HG03432 (cell line): Measurements from ENCODE around the gene AQP9.
"Not testable (repeated sequence)": the region's sequence is repeated elsewhere in the genome, so short reads cannot be mapped to it uniquely, and the experiment has no call there.

ENCODE experiments used
- ATAC-seq: cut with Tn5 transposase; IDR thresholded peaks from one replicate; pipeline ENCODE4 v1.9.1; 2021; ENCODE audit warnings: mild to moderate bottlenecking, moderate library complexity; ENCODE audit not compliant: unreplicated experiment

The AQP9 gene, protein sequence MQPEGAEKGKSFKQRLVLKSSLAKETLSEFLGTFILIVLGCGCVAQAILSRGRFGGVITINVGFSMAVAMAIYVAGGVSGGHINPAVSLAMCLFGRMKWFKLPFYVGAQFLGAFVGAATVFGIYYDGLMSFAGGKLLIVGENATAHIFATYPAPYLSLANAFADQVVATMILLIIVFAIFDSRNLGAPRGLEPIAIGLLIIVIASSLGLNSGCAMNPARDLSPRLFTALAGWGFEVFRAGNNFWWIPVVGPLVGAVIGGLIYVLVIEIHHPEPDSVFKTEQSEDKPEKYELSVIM

DNA sequence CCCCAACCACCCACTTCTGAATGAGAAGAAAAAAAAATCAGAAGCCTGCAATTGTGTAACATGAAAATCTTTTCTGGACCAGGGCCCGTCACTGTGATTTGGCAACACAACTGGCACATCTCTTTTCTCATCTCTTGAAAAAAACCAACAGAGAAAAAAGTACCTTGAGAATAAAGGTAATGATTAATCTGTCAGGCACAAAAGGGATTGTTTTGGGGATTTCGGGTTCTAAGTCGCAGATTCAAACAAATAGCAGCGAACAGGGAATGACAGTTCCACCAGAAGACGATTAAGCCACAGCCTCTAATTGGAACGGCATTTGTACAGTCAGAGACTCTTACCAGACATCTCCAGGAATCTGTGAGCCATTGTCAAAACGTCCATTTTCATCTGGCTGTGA lies at the start of gene AQP9:
Gene AQP9 (plus strand): TSS at position 276 of the 400 bp plus-strand sequence. CDS start 185 bp downstream, outside the sequence.
- no peak for ATAC-seq

DNA sequence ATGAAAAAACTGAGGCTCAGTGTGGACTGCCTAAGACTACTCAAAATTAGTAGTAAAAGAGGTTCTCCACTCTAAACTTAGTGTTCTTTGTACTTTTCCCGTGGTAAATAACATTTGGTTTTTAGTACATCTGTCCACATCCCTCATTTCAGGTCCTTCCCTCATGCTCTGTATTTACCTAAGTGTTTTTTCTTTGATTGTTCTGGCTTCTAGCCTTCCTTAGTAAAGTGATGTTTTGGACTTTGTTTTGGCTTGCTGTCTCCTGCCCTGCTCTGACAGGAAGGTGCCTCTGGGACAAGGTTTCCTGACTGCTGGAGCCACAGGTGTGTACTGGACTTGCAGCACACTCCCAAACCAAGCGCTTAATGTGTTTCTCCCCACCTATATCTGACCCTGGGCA lies 42.8 kb upstream of the AQP9 start:
- no peak for ATAC-seq

GRCh38 chr15:58096529-58097084 lies 41.6 kb upstream of the AQP9 start:
- ATAC-seq = no peak

DNA sequence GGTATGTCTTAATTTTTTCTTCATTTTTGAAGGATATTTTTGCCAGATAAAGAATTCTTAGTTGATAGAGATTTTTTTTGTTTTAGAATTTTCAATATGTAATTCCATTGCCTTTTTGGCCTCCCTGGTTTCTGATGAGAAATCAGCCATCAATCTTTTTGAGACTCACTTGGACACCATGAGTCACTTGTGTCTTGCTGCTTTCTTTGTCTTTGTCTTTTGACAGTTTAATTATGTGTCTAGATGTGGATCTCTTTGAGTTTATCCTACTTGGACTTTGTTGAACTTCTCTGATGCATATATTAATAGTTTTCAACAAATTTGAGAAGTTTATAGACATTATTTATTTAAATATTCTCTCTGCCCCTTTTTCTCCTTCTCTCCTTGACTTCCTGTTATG lies 34.7 kb upstream of the AQP9 start:
- no peak for ATAC-seq

- ATAC-seq = no peak
These were observed 30.1 kb upstream of the AQP9 start for GRCh38 chr15:58108117-58108516.

DNA sequence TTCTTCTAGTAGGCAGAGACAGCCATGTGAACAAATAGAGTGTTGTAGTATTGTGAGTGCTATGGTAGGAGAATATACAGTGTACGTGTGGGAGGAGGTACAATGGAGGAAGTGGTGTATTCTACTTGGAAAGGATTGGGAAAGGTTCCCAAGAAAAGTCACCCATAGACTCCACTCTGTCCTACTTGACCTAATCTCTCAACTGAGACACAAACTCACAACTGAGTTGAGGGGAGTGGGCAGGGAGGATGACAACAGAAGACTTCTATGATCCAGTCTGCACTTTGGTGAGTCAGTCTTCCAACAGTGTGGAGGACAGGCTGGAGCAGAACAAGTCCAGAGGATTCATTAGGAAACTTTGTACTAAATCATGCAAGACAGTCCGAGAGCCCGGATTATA lies 28.8 kb upstream of the AQP9 start:
- no peak for ATAC-seq

- no peak for ATAC-seq
These were observed 27.0 kb upstream of the AQP9 start for GRCh38 chr15:58110999-58111717.

- no peak for ATAC-seq
These were observed 26.5 kb upstream of the AQP9 start for GRCh38 chr15:58111718-58112104.

DNA sequence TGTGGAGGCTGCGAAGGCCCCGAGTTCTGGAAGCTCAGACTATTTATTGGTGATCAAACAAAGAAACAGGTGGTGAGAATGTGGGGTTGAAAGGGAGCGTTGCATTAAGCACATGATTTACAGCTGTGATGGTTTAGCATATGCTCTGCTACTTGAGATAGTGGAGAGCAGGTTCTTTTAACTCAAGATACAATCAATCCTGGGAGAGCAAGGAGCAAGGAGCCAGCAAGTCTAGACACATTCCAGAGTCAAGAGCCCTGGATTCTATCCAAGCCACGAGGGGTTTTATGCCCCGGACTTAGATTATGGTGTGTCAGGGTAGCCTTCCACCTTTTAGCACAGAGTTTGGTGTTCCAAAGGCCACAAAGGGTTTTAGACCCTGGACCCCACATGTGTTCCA lies 24.8 kb upstream of the AQP9 start:
- ATAC-seq = not testable (repeated sequence)

DNA sequence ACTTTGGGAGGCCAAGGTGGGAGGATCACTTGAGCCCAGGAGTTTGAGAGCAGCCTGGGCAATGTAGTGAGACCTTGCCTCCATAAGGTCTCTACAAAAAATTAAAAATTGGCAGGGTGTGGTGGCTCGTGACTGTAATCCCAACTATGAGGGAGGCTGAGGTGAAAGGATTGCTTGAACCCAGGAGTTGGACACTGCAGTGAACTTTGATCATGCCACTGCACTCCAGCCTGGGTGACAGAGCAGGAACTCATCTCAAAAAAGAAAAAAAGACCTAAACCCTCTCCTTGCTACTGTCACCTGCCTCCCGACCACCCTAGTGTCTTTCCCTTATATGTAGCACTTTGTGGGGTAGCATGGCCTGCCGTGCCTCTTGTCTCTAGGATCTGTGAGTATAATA lies 23.8 kb upstream of the AQP9 start:
- ATAC-seq = no peak

GRCh38 chr15:58114812-58115211 lies 23.4 kb upstream of the AQP9 start:
- ATAC-seq = no peak

DNA sequence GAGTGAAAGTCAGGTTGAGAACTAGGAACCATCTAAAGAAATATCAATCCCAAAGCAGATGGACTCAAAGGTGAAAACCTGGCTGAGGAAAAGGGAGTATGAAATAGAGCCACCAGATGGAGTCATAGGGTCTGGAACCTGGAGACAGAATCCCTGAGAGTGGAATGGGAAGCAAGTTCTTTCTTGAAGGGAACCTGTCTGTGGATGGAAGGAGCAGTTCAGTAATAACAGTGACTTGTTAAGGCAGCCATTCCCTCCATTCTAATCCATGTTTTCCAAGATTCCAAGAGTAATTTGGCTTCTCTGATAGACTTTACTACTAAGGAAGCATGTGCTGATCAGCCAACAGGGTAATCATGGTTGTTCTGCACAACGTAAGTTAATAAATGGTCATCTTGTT lies 22.5 kb upstream of the AQP9 start:
- ATAC-seq = no peak

DNA sequence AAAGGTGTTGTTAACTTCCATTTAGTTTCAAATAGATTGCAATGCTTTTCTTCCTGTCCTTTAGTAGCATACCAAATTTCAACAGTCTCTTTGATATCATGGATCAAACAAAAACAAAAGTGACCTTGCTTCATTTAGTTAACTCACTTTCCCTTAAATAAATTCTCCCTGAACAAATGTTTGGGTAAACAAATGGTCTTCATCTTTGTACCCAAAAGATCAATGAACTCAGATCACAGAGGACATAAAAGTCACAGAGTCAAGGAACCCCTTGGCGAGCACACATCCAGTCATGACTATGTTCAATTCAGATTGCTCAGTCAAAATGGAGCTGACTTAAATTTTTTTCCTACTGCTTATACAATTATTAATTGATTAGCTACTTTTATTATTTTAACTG lies 20.6 kb upstream of the AQP9 start:
- no peak for ATAC-seq

DNA sequence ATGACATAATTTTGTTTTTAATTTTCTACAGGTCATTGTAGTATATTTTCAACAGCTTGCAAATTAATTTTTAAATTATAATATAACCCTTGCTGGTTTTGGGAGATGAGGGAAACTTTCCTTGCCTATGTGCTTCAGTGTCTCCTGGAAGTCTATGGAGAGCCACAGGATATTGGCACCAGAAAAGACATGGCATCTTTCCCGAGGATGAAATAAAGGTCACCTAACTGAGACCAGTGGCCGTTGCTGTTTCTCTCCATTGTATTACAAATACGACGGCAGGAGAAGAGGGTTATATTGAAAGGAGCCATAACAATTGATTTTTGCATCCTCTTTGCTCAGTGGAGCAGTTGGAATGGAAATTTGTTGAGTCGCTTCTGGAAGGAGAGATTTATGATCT lies 19.9 kb upstream of the AQP9 start:
- no peak for ATAC-seq

DNA sequence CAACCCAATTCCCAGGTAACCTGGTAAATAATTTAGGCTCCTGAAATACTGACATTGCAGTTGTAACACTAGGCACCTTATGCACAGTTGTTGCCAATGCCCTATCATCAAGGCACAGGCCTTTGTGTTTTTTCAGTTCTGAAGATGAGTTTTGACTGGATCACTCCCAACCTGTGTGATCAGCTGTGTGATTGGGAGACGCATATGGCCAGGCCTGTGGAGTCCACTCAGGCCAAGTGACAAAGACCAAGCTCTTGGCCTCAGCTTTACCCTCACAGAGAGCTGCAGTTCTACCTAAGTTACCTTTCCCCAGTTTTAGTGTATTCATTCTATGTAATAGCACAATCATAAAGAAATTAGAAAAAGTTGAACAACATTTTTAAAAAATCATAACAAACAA lies 19.2 kb upstream of the AQP9 start:
- no peak for ATAC-seq

DNA sequence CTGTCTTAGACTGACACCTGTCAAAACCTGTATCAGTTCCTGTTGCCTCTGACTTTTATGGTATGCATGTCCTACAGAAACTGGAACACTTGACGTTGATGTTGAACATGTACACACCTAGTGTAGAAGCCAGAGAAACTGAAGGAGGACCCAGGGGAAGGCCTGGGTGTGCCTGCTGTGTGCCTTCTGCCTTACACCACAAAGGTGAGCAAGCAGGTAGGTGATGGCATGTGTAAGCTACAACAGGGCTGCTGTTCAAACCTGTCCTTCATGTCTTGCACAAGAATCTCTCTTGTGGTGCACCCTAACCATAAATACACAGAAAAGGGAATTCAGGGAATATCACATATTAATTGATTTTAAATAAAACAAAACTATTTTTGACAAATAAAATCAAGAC lies 13.6 kb upstream of the AQP9 start:
- no peak for ATAC-seq

DNA sequence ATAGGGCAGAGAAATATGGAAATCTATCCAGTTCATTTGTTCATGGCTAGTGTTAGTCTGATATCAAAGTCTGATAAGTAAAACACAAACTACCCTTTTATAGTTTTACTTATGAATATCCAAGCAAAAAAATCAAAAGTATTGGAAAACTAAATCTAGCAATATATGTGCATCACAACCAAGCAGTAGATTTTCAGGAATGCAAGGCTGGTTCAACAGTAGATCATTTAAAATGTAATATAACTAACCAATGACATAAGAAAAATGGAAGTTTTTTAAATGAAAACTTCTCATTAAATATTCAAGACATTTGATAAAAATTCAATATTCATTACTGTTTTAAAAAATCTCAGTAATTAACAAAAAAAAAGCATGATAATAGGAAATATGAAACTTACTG lies 12.8 kb upstream of the AQP9 start:
- ATAC-seq = no peak

DNA sequence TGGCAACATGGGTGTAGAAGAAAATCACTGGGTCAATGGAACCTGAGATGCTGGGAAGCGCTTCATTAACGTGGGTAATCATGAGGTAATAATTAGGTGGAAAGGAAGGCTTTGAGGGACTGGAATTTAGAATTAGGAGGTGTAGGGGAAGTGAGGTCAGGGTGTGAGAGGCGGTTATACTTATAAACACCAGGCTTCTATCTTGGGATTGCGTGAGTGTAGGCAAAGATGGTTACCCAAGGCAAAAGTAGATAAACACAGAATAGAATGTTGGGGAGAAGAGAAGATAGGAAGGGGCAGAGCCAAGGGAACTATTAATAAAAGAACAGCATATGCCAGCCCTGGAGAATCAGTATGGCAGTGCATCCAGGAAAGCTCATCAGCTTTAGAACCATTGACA lies 3.3 kb upstream of the AQP9 start:
- no peak for ATAC-seq

DNA sequence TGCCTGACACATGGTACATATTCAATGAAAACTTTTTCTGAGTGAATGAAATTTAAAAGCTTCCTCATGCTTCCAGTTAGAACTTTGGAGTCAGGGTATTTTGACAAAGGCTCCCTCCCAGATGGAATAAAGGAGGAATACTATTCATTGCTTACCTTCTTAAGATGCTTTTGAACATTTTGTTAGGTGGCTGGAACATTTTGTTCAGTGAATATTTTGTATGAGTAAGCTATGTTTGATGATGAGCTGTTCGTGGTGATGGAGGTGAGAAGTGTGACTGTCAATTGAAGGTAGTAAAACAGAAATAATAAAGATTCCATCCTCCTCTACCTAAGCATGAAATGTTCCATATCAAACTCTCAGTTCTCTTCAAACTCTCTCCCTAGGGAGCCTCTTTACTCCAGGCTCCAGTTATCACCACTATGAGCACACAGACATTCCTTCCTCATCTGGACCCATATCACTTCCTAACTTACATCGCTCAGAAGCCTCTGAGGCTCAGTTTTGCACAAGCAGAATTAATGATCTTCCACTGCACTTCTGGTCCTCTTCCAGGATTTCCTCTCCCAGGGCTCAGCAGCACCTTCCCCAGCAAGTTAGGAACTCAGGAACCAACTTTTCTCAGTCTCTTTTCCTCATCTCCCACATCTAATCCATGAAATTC lies 2.5 kb upstream of the AQP9 start:
- no peak for ATAC-seq

- ATAC-seq = no peak
These were observed 1.4 kb upstream of the AQP9 start for GRCh38 chr15:58136731-58137130.

DNA sequence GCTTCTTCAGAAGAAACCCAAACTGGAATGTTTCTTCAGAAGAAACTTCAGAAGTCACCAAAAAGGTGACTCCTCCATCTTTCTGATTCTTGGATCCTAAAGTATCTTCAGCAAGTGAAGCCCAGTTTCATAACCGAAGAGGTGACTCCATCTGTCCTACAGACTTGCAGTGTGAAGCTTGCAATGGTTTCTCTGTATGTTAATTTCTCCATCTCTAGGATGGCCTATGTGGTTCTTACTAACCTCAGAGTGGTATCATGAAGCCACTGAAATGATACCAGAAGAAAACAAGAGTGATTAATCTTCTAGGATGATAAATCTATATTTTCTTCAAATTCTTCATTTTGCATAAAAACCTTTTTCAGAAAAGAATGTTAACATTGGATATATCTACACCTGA lies 495 bp upstream of the AQP9 start:
- ATAC-seq = no peak
